ENCODE data around the gene RNF8.

The RNF8 gene

GRCh38 chr6:37309046-37309445 is 44.7 kb upstream of the RNF8 start:
- DNase-seq (ENCODE audit: insufficient read length, low spot score) (no peak), FAIRE-seq (no peak)
- TF ChIP-seq CTCF (IDR thresholded peaks at IDR 0.05; ENCODE audit: insufficient read depth, missing control alignments), result no peak

GRCh38 chr6:37309692-37310091 is 44.1 kb upstream of the RNF8 start:
- TF ChIP-seq CTCF (IDR thresholded peaks at IDR 0.05; ENCODE audit: insufficient read depth, missing control alignments), result no peak
- no peak for DNase-seq (ENCODE audit: insufficient read length, low spot score)
- no peak for FAIRE-seq

DNA sequence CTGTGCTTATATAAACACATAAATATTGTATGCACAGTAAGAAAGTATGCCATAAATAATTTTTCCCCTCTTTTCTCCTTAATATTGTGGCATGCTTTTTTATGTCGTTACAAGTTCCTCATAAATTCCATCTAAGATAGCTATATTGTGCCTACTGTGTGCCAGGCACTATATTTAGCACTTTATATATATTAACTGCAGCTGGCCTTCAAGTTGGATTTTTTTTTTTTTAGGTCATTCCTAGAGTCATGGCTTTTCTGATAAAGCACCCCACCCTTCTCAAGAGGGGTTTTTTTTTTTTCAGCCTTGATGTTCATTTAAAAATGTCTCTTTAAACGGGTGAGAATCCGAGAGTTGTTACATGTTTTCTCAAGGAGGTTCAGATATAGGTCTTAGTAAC is 42.8 kb upstream of the RNF8 start:
- DNase-seq (ENCODE audit: insufficient read length, low spot score) (no peak), FAIRE-seq (no peak)
- no peak for TF ChIP-seq CTCF (IDR thresholded peaks at IDR 0.05; ENCODE audit: insufficient read depth, missing control alignments)

DNA sequence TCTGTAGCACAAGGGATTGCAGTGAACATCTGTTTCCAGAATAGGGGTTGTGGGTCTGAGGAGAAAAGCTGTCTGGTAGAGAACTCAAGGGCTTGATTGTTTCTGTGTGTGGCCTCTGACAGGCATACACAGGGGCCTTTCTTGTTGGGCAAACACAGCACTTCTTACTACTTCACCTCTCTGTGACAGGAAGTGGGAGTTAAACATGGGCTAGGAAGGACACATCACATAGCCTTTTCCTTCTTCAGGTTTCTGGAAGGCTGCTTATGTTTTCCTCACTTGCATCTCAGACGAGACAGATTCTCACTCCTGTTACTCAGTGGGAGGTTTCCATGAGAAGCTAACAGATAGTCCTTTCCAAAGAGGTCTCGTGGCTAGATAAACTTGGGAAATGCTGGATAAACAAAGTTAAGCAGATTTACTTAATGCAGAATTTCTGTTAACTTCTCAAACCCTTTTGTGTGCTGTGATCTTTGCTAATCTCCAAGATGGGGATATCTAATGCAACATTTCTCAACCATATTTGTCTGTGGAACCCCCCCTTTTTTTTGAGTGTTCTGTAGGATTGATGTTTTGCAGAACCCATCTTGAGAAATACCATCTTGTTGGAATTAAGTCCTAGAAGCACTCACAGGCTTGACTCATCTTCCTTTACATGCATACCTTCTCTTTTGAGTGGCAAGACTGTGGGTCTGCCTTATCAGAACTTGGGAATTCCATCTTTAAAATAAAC is 41.9 kb upstream of the RNF8 start:
- FAIRE-seq, result no peak
- DNase-seq (ENCODE audit: insufficient read length, low spot score), result no peak
- no peak for TF ChIP-seq CTCF (IDR thresholded peaks at IDR 0.05; ENCODE audit: insufficient read depth, missing control alignments)

- DNase-seq (ENCODE audit: insufficient read length, low spot score), result no peak
- no peak for TF ChIP-seq CTCF (IDR thresholded peaks at IDR 0.05; ENCODE audit: insufficient read depth, missing control alignments)
- no peak for FAIRE-seq
These were observed 39.9 kb upstream of the RNF8 start for GRCh38 chr6:37313723-37314486.

GRCh38 chr6:37314487-37315156 is 39.2 kb upstream of the RNF8 start:
- peak; percentile 45 for TF ChIP-seq CTCF (IDR thresholded peaks at IDR 0.05; ENCODE audit: insufficient read depth, missing control alignments)
- no peak for DNase-seq (ENCODE audit: insufficient read length, low spot score)
- no peak for FAIRE-seq
